ENCODE measurements around the gene P4HB. TPM values are rescaled to one million over a fixed set of nuclear protein-coding genes. Genes with fewer than 3 reads are reported as not detected.

P4HB gene
- total RNA-seq, 1 experiment from 2014 or later, result 958 TPM

DNA sequence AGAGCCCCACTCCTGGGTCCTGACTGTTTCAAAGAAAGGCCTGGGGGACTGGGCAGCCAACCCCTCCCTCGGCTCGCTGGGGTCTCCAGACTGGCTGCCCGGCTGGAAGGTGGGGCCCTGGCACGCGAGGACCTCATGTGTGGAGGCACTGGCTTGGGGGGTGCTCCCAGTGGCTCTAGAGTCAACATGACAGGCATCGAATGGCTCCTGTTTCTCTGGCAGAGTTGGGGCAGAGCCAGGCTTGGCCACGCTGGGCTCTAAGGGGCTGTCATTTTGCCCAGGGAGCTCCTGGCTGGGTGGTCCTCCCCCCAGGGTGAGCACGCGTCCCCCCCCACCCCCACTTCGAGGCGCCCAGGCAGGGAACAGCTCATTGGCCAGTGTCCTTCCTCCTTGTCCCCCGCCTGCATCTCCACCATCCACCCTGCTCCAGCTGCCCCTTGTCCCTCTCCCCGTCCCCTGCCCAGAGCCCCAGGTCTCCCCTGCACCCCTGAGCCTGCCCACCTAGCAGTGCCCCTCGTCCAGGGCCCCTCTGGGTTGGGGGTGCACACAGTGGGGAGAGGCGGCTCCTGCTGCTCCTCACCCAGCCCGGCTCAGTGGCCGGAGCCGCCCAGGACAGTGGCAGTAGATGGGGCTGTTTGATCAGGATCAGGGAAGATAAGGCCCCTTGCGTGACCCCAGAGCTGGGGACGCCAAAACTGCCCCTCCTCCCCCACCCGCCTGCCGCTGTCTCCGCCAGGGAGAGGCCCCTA is 53.7 kb downstream of the P4HB start:
- no peaks in the 10 kb centered on the region for H3K36me3 ChIP-seq (ENCODE audit: control insufficient read depth, insufficient read depth, low read length)
- ChIA-PET CTCF (interaction anchor here (0.6 to 1.6 kb wide), 8 partner anchors 19 to 121 kb away, joined by 3 to 7 read pairs (median 4); partner anchors contain the start of genes MAFG and MCRIP1), POLR2A (interaction anchor here (0.5 kb wide), 1 partner anchor 213 kb away, joined by 10 read pairs; no protein-coding TSS in a partner anchor)
- Mint-ChIP-seq H3K27me3 (ENCODE audit: insufficient read depth, unreplicated experiment) (peaks cover 22% of the 10 kb centered on the region), H3K27ac (ENCODE audit: unreplicated experiment) (no peak overlapping the region), H3K4me1 (ENCODE audit: low read depth, unreplicated experiment) (peaks cover 7% of the 10 kb centered on the region), H3K4me3 (ENCODE audit: unreplicated experiment) (no peak overlapping the region), H3K36me3 (ENCODE audit: insufficient read depth, unreplicated experiment) (peaks cover 8% of the 10 kb centered on the region), H3K9me3 (ENCODE audit: unreplicated experiment) (peaks cover 6% of the 10 kb centered on the region)
- H3K27me3 ChIP-seq (replicated peaks; ENCODE audit: control insufficient read depth, insufficient read depth, low read length), result no peaks in the 10 kb centered on the region
- H3K9me3 ChIP-seq, result no peaks in the 10 kb centered on the region
- peak; percentile 65 to 68 for DNase-seq
- BruUV-seq (replicated peaks), result no TSS peak
- no peak overlapping the region for H3K4me3 ChIP-seq (ENCODE audit: low read depth, low read length)
- TF ChIP-seq, protein P1, sequence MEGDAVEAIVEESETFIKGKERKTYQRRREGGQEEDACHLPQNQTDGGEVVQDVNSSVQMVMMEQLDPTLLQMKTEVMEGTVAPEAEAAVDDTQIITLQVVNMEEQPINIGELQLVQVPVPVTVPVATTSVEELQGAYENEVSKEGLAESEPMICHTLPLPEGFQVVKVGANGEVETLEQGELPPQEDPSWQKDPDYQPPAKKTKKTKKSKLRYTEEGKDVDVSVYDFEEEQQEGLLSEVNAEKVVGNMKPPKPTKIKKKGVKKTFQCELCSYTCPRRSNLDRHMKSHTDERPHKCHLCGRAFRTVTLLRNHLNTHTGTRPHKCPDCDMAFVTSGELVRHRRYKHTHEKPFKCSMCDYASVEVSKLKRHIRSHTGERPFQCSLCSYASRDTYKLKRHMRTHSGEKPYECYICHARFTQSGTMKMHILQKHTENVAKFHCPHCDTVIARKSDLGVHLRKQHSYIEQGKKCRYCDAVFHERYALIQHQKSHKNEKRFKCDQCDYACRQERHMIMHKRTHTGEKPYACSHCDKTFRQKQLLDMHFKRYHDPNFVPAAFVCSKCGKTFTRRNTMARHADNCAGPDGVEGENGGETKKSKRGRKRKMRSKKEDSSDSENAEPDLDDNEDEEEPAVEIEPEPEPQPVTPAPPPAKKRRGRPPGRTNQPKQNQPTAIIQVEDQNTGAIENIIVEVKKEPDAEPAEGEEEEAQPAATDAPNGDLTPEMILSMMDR (IDR thresholded peaks at IDR 0.05; ENCODE audit: insufficient read depth in 1 of 2, low read depth in 1 of 2, low read length in 1 of 2, severe bottlenecking in 1 of 2, unreplicated experiment in 1 of 2), result peak in 1 of 2 experiments; percentile 15
- H3K4me1 ChIP-seq, result peaks cover 14% of the 10 kb centered on the region
- intact Hi-C loops (cut with micrococcal nuclease; ENCODE audit: unreplicated experiment), result no loop called here

DNA sequence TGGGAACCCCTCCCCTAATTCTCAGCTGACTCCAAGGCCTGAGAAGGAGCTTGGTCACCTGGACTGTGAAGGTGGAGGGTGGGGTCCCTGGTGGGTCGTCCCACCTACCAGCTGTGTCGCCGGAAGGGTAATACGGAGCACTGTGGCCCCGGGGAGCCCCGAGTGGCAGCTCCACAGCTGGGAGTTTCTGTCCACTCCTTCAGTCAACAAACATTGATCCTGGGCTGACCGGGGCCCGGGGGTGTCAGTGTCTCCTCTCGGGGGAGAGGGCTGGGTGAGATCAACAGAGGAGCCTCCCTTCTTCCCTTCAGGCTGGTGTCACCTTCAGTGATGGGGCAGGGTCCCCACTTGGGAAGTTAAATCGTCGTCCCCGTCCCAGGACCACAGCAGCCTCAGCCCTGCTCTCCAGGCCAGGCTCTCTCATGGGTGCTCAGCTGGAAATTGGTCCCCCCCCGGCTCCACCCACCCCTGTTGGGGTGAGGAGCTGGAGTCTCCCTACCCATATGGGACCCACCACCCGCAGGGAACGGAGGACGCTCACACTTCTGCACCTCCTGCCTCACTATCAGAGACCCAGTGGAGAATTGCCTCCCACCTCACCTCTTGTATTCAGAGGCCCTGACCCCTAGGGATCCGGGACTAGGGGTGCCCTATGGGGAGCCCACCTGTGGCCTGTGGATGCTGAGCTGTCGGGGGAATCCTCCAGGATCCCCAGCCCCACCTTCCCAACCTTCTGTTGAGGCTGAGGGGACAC is 54.5 kb downstream of the P4HB start:
- no peak overlapping the region for H3K4me3 ChIP-seq (ENCODE audit: low read depth, low read length)
- intact Hi-C loops (cut with micrococcal nuclease; ENCODE audit: unreplicated experiment), result no loop called here
- Mint-ChIP-seq H3K27ac (ENCODE audit: unreplicated experiment) (no peak overlapping the region), H3K4me1 (ENCODE audit: low read depth, unreplicated experiment) (peaks cover 7% of the 10 kb centered on the region), H3K36me3 (ENCODE audit: insufficient read depth, unreplicated experiment) (peaks cover 8% of the 10 kb centered on the region), H3K4me3 (ENCODE audit: unreplicated experiment) (no peak overlapping the region), H3K9me3 (ENCODE audit: unreplicated experiment) (peaks cover 6% of the 10 kb centered on the region), H3K27me3 (ENCODE audit: insufficient read depth, unreplicated experiment) (peaks cover 22% of the 10 kb centered on the region)
- POLR2A ChIA-PET, result interaction anchor here (0.5 kb wide), 1 partner anchor 214 kb away, joined by 10 read pairs; no protein-coding TSS in a partner anchor
- TF ChIP-seq, protein P1 (IDR thresholded peaks at IDR 0.05; ENCODE audit: insufficient read depth in 1 of 2, low read depth in 1 of 2, low read length in 1 of 2, severe bottlenecking in 1 of 2, unreplicated experiment in 1 of 2), result no peak
- no TSS peak for BruUV-seq (replicated peaks)
- H3K36me3 ChIP-seq (ENCODE audit: control insufficient read depth, insufficient read depth, low read length), result no peaks in the 10 kb centered on the region
- no peak for DNase-seq
- H3K9me3 ChIP-seq, result no peaks in the 10 kb centered on the region
- H3K4me1 ChIP-seq, result peaks cover 14% of the 10 kb centered on the region
- CTCF ChIA-PET, result interaction anchor here (0.6 to 1.6 kb wide), 4 partner anchors 11 to 71 kb away, joined by 3 to 7 read pairs (median 4); no protein-coding TSS in a partner anchor
- no peaks in the 10 kb centered on the region for H3K27me3 ChIP-seq (replicated peaks; ENCODE audit: control insufficient read depth, insufficient read depth, low read length)

Measured in Caco-2 (cell line).